Measurements from ENCODE around the gene WDR45B. TPM values are rescaled to one million over a fixed set of nuclear protein-coding genes. Genes with fewer than 3 reads are reported as not detected.

WDR45B gene
- total and polyA plus RNA-seq, 2 donors (not counting 3 experiments of a cell fraction or from before 2014, with no cell fraction given), result 62.0 to 76.7 TPM

DNA sequence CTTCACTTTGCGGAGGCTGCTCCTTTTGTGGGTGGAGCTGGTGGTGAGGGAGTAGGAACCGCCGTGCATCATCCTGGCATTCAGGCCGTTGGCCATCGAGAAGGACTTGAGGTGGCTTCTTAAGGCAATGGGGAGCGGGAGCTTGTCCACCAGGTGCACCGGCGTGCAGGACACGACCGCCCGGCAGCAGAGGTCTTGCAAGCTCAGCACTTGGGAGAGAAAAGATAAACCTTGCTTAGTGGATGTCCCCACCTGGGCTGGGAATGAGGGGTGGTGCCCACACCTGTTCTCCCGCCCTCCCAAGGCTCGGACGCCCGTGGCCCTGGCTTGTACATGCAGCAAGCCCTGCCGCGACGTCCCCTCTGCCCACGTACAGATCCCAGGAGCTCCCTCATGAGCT is 9.7 kb upstream of the WDR45B start:
- Histone ChIP-seq H3K27ac (ENCODE audit: insufficient read depth, low read depth, low read length) (no peak overlapping the region), H3K9me1 (replicated peaks; ENCODE audit: control insufficient read depth, extremely low read depth, insufficient read depth, low read length) (no peaks in the 10 kb centered on the region), H3K4me2 (ENCODE audit: insufficient read depth, low read length) (no peak overlapping the region), H3K79me2 (ENCODE audit: control insufficient read depth, insufficient read depth, low read length) (no peaks in the 10 kb centered on the region), H3K4me1 (ENCODE audit: control insufficient read depth, extremely low read depth, insufficient read depth, low read length) (no peaks in the 10 kb centered on the region), H3K27me3 (ENCODE audit: control insufficient read depth in 2 of 2, insufficient read depth in 2 of 2, low read length in 2 of 2) (no peaks in the 10 kb centered on the region), H4K20me1 (replicated peaks; ENCODE audit: control insufficient read depth, extremely low read depth, insufficient read depth, low read length) (no peaks in the 10 kb centered on the region), H3K4me3 (replicated peaks in 1 of 3; ENCODE audit: insufficient read depth in 1 of 3, low read depth in 1 of 3, low read length in 3 of 3) (no peak overlapping the region), H3K9me3 (replicated peaks; ENCODE audit: control insufficient read depth, insufficient read depth, low read length) (no peaks in the 10 kb centered on the region), H3K36me3 (ENCODE audit: control insufficient read depth in 2 of 2, extremely low read depth in 1 of 2, insufficient read depth in 2 of 2, low read length in 2 of 2) (no peaks in the 10 kb centered on the region), H3K9ac (replicated peaks; ENCODE audit: extremely low read depth, insufficient read depth, low read length) (no peak overlapping the region), H2AFZ (ENCODE audit: low read depth, low read length) (no peak overlapping the region)
- FAIRE-seq (no peak), DNase-seq (ENCODE audit: low read depth, low spot score) (no peak)
- no TSS peak for BruUV-seq (replicated peaks)
- ChIA-PET CTCF (no interaction called here), POLR2A (no interaction called here)
- TF ChIP-seq POLR2A (IDR thresholded peaks at IDR 0.05; ENCODE audit: low read depth, low read length) (no peak), EZH2 (IDR thresholded peaks at IDR 0.05; ENCODE audit: borderline replicate concordance, low read depth, low read length, severe bottlenecking) (no peak), MYC (IDR thresholded peaks at IDR 0.05; ENCODE audit: low read depth, low read length) (no peak), GATA2 (IDR thresholded peaks at IDR 0.05; ENCODE audit: insufficient read depth, insufficient read length, low read depth, low read length) (no peak), JUN (IDR thresholded peaks at IDR 0.05; ENCODE audit: borderline replicate concordance, insufficient read depth, insufficient read length, low read depth) (no peak), FOS (IDR thresholded peaks at IDR 0.05; ENCODE audit: borderline replicate concordance, insufficient read depth, low read length) (no peak), POLR2AphosphoS5 (IDR thresholded peaks at IDR 0.05; ENCODE audit: insufficient read depth, low read depth, low read length) (no peak)
- TF ChIP-seq, protein P1, sequence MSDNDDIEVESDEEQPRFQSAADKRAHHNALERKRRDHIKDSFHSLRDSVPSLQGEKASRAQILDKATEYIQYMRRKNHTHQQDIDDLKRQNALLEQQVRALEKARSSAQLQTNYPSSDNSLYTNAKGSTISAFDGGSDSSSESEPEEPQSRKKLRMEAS (IDR thresholded peaks at IDR 0.05; ENCODE audit: insufficient read depth, insufficient read length), result no peak
- TF ChIP-seq, protein P2, sequence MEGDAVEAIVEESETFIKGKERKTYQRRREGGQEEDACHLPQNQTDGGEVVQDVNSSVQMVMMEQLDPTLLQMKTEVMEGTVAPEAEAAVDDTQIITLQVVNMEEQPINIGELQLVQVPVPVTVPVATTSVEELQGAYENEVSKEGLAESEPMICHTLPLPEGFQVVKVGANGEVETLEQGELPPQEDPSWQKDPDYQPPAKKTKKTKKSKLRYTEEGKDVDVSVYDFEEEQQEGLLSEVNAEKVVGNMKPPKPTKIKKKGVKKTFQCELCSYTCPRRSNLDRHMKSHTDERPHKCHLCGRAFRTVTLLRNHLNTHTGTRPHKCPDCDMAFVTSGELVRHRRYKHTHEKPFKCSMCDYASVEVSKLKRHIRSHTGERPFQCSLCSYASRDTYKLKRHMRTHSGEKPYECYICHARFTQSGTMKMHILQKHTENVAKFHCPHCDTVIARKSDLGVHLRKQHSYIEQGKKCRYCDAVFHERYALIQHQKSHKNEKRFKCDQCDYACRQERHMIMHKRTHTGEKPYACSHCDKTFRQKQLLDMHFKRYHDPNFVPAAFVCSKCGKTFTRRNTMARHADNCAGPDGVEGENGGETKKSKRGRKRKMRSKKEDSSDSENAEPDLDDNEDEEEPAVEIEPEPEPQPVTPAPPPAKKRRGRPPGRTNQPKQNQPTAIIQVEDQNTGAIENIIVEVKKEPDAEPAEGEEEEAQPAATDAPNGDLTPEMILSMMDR (IDR thresholded peaks at IDR 0.05; ENCODE audit: extremely low read depth in 1 of 2, insufficient read depth in 1 of 2, low read depth in 1 of 2, low read length in 2 of 2), result no peak
- intact Hi-C loops (cut with micrococcal nuclease) (no loop called here), dilution Hi-C loops (cut with MboI; ENCODE audit: extremely low pct_ligation_motif_present, low sequenced_read_pairs) (no loop called here)
